Esophagus (tissue), 2 donors: Measurements from ENCODE around the gene DOP1B. TPM values are rescaled to one million over a fixed set of nuclear protein-coding genes. Genes with fewer than 3 reads are reported as not detected.
"Not testable (repeated sequence)": the region's sequence is repeated elsewhere in the genome, so short reads cannot be mapped to it uniquely, and the experiment has no call there.

Experiments
- H3K27ac ChIP-seq, 2 donors: one replicate each; pipeline ENCODE4 v1.5.1; 2013; ENCODE audit warnings: low read depth in 2 of 2, mild to moderate bottlenecking in 2 of 2, inconsistent platforms in 1 of 2, low read length in 1 of 2, moderate library complexity in 1 of 2
- H3K27me3 ChIP-seq, 2 donors: one replicate each; pipeline ENCODE4 v1.6.1; 2013; ENCODE audit warnings: low read length in 2 of 2, control low read depth in 1 of 2, mild to moderate bottlenecking in 1 of 2; ENCODE audit not compliant: insufficient read depth in 2 of 2, control insufficient read depth in 1 of 2
- H3K36me3 ChIP-seq, 2 donors: one replicate each; pipeline ENCODE4 v1.6.1; 2013; ENCODE audit warnings: low read length in 1 of 2; ENCODE audit not compliant: control insufficient read depth in 2 of 2, insufficient read depth in 2 of 2
- H3K4me1 ChIP-seq, 2 donors: one replicate each; pipeline ENCODE4 v1.6.1; 2013; ENCODE audit warnings: low read length in 1 of 2; ENCODE audit not compliant: control insufficient read depth in 2 of 2, insufficient read depth in 2 of 2
- H3K4me3 ChIP-seq, 2 donors: one replicate each; pipeline ENCODE4 v1.5.1; 2013; ENCODE audit warnings: low read length in 2 of 2, mild to moderate bottlenecking in 2 of 2, low read depth in 1 of 2, moderate library complexity in 1 of 2
- H3K9me3 ChIP-seq, 2 donors: one replicate each; pipeline ENCODE4 v1.6.1; 2013; ENCODE audit warnings: mild to moderate bottlenecking in 2 of 2, low read depth in 1 of 2, low read length in 1 of 2, moderate library complexity in 1 of 2; ENCODE audit not compliant: control insufficient read depth in 2 of 2, insufficient read depth in 1 of 2
- WGBS, 2 donors: extraction: QIAGEN DNeasy Blood & Tissue Kit; methylation state at CpG; one replicate each; pipeline ENCODE4 v1.1.7; 2013; 5-methylcytosine and 5-hydroxymethylcytosine counted together
- polyA plus RNA-seq, 2 donors: library from polyadenylated mRNA; stranded (reverse); fragments of 200-250 nt; gene quantifications; one replicate each; pipeline ENCODE4 v1.2.3, GENCODE V29; 2013
- donor health status: healthy with polysubstance abuse.
- donor health status: Bipolar disorder and iron deficiency.

The DOP1B gene
- polyA plus RNA-seq, 2 donors, result 9.2 to 13.2 TPM

DNA sequence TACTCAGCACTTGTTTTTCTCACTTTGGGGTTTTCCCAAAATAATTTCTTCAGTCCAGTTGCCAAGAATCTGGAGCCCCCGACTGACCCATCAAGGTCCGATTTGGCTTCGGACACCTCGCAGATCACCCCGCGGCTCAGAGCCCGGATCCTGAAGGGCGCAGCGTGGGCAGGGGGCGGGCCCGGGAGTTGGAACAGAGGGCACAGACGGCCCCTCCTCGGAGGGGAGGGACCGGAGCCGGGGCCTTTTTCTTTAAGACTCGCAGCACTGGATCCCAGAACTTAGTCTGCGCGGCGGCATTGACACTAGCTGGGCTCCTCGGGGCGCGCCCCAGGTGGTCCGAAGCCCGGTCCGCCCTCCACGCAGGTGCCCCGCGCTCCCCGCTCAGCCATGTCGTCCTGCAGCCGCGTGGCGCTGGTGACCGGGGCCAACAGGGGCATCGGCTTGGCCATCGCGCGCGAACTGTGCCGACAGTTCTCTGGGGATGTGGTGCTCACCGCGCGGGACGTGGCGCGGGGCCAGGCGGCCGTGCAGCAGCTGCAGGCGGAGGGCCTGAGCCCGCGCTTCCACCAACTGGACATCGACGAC lies 21.7 kb upstream of the DOP1B start, which contains the start of gene CBR3:
Gene CBR3 (plus strand): TSS at position 277 of the 588 bp plus-strand sequence. CDS start 114 bp downstream, at position 391.
- peak within 1 kb of the TSS; percentile 66 to 81 for H3K4me3 ChIP-seq
- H3K27ac ChIP-seq, result peak within 1 kb of the TSS; percentile 96 to 98
- H3K4me1 ChIP-seq, result peaks cover 0 to 11% of the 10 kb centered on the region in 2 donors
- no peaks in the 10 kb centered on the region for H3K36me3 ChIP-seq
- no peaks in the 10 kb centered on the region for H3K27me3 ChIP-seq
- WGBS, 2 donors, result 0 to 1% methylated on average over 53 of the region's 53 CpGs
- H3K9me3 ChIP-seq, result peaks cover 0 to 2% of the 10 kb centered on the region in 2 donors

DNA sequence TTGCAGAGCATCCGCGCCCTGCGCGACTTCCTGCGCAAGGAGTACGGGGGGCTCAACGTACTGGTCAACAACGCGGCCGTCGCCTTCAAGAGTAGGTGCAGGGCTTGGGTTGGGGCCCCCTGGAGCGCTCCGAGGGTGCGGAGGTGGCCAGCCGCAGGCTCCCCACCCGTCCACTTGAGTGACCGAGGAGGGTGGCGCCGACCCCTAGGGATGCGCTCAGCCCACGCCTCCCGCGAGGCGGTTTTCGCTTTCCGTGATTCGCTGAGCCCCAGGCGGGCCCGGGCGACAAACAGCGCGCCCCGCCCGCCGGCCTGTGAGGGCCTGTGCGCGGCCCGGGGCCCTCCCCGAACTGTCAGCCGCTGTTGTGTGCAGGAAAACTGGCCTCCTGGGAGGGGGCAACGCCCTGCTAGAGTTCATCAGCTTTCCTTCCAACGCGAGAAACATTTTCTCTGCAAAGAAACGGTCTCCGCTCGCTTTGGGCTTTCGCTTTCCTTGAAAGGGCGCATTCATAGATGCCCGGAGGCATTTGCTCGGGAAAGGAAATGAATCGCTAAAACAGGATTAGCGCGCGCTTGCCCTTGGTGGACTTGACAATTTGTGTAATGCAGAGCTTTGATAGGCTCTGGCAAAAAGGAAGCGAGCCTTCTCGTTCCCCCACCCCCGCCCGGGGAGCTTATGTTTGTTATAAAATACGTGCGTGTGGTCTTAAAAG lies 21.1 kb upstream of the DOP1B start:
- H3K4me1 ChIP-seq, result peaks cover 0 to 10% of the 10 kb centered on the region in 2 donors
- H3K4me3 ChIP-seq, result peak overlapping the region; percentile 66 to 81
- no peaks in the 10 kb centered on the region for H3K36me3 ChIP-seq
- H3K27ac ChIP-seq, result peak overlapping the region; percentile 96 to 98
- H3K27me3 ChIP-seq, result no peaks in the 10 kb centered on the region
- peaks cover 0 to 2% of the 10 kb centered on the region in 2 donors for H3K9me3 ChIP-seq
- 0% methylated on average over 60 of the region's 60 CpGs for WGBS, 2 donors

DNA sequence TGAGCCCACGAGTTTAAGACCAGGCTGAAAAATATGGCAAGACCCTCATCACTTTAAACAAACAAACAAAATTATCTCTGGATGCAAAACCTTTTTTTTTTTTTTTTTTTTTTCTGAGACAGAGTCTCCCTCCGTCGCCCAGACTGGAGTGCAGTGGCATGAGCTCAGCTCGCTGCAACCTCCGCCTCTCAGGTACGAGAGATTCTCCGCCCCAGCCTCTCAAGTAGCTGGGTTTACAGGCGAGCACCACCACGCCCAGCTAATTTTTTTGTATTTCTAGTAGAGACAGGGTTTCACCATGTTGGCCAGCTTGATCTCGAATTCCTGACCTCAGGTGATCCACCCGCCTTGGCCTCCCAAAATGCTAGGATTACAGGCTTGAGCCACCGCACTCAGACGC lies 16.8 kb upstream of the DOP1B start:
- WGBS, 2 donors, result 93 to 94% methylated on average over 13 of the region's 13 CpGs
- H3K36me3 ChIP-seq, H3K4me1 ChIP-seq, H3K4me3 ChIP-seq, H3K9me3 ChIP-seq, H3K27me3 ChIP-seq: not testable (repeated sequence)
- H3K27ac ChIP-seq, result peak overlapping the region in 1 of 2 donors; percentile 40

DNA sequence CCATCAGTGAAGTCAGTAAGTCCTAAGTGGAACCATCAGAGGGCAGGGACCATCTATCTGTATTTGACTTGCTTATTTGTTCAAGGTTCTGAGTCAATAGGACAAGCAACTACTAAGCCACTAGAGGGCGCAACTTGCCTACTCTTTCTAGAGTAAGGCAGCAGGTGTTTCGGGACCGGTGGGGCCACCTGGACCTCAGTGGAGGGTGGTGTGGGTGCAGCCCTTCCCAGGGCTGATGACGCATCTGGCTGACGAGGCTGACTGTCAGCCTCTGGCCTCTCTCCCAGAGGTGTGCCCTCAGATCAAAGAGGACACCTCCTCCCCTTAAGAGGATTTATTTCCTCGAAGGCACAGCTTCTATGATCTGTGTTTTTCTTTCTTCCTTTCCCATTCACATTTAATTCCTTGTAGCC lies 15.1 kb upstream of the DOP1B start:
- Histone ChIP-seq H3K27me3 (no peaks in the 10 kb centered on the region), H3K9me3 (no peaks in the 10 kb centered on the region), H3K36me3 (peaks cover 0 to 2% of the 10 kb centered on the region in 2 donors), H3K27ac (peak overlapping the region; percentile 55 to 67), H3K4me3 (no peak overlapping the region), H3K4me1 (peaks cover 0 to 1% of the 10 kb centered on the region in 2 donors)
- WGBS, 2 donors, result 7 to 18% methylated on average over 6 of the region's 6 CpGs

DNA sequence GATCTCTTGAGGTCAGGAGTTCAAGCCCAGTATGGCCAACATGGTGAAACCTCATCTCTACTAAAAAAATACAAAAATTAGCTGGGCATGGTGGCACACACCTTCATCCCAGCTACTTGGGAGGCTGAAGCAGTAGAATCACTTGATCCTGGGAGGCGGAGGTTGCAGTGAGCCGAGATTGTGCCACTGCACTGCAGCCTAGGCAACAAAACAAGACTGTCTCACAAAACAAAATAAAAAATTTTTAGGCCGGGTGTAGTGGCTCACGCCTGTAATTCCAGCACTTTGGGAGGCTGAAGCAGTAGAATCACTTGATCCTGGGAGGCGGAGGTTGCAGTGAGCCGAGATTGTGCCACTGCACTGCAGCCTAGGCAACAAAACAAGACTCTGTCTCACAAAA lies 12.4 kb upstream of the DOP1B start:
- H3K4me1 ChIP-seq, H3K27ac ChIP-seq, H3K36me3 ChIP-seq, H3K27me3 ChIP-seq, H3K4me3 ChIP-seq, H3K9me3 ChIP-seq: not testable (repeated sequence)
- 84 to 85% methylated on average over 4 to 5 of the region's 6 CpGs for WGBS, 2 donors

DNA sequence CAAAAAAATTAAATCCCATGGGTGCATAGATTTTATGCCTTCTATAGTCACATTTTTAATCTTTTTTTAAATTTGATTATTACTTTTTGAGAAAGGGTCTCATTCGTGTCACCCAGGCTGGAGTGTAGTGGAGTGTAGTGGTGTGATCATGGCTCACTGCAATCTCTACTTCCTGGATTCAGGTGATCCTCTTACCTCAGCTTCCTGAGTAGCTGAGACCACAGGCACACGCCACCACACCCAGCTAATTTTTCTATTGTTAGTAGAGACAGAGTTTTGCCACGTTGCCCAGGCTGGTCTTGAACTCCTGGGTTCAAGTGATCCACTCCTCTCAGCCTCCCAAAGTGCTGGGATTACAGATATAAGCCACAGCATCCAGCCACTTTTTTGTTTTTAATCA lies 11.4 kb upstream of the DOP1B start:
- 74 to 76% methylated on average over 3 of the region's 3 CpGs for WGBS, 2 donors

GRCh38 chr21:36147911-36148310 lies 8.7 kb upstream of the DOP1B start:
- 85 to 87% methylated on average over 5 of the region's 5 CpGs for whole genome bisulfite sequencing, 2 donors

More for the DNA sequence above, 11.4 kb upstream of the DOP1B start:
- H3K4me1 ChIP-seq, result no peaks in the 10 kb centered on the region
- H3K27ac ChIP-seq, result no peak overlapping the region
- H3K9me3 ChIP-seq, result no peaks in the 10 kb centered on the region
- no peaks in the 10 kb centered on the region for H3K27me3 ChIP-seq
- H3K4me3 ChIP-seq, result no peak overlapping the region
- H3K36me3 ChIP-seq, result peaks cover 0 to 2% of the 10 kb centered on the region in 2 donors

DNA sequence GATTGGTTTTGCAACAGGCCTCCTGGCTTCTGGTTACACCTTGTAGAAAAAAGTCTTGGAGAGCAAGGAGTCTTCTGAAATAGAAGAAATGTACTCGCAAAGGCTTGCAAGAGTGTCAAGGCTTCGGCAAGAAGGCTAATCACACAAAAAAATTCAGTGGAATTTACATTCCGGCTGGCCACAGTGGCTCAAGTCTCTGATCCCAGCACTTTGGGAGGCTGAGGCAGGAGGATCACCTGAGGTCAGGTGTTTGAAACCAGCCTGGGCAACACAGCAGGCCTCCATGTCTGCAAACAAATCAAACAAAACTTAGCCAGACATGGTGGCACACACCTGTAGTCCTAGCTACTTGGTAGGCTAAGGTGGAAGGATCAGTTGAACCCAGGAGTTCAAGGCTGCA lies 7.7 kb upstream of the DOP1B start:
- H3K36me3 ChIP-seq, result peaks cover 0 to 2% of the 10 kb centered on the region in 2 donors
- H3K27me3 ChIP-seq, result no peaks in the 10 kb centered on the region
- 86 to 87% methylated on average over 3 of the region's 3 CpGs for WGBS, 2 donors
- H3K4me3 ChIP-seq, result no peak overlapping the region
- no peaks in the 10 kb centered on the region for H3K4me1 ChIP-seq
- H3K9me3 ChIP-seq, result no peaks in the 10 kb centered on the region
- no peak overlapping the region for H3K27ac ChIP-seq

More at GRCh38 chr21:36147911-36148310, 8.7 kb upstream of the DOP1B start:
- Histone ChIP-seq H3K9me3 (no peaks in the 10 kb centered on the region), H3K4me1 (no peaks in the 10 kb centered on the region), H3K27me3 (no peaks in the 10 kb centered on the region), H3K27ac (no peak overlapping the region), H3K36me3 (peaks cover 0 to 2% of the 10 kb centered on the region in 2 donors), H3K4me3 (no peak overlapping the region)

DNA sequence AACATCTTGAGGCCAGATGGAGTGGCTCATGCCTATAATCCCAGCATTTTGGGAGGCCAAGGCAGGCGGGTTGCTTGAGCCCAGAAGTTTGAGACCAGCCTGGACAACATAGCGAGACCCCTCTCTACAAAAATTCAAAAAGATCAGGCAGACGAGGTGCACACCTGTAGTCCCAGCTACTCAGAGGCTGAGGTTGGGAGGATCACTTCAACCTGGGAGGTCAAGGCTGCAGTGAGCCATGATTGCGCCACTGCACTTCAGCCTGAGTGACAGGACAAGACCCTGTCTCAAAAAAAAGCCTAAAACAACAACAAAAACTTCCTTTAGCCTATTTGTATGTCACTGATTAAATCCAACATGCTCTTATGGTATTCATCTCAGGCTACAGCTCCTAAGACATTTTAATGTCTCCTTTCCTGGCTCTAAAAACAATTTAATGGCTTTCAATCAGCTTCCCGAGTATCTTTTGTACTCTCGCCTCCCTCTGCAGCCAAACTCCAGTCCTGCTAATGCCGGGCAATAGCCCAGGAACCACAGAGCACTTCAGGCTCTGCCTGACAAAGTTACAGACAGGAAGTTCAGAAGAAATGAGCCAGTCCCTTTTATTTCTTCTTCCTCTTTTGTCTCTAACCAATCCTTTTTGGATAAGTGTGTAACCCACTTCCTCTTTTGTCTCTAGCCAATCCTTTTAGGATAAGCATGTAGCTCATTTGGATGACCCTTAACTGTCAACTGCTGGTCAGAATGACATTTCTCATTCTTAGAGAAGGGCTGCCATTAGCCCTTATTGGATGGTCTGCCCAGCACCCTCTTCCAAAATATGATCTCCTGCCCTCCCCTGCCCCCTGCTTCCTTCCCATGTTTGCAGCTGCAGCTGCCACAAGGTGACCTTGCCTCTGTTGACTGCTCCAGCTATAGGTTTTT lies 6.6 kb upstream of the DOP1B start:
- H3K27me3 ChIP-seq, result no peaks in the 10 kb centered on the region
- H3K4me3 ChIP-seq, result no peak overlapping the region
- H3K36me3 ChIP-seq, result peaks cover 0 to 2% of the 10 kb centered on the region in 2 donors
- no peaks in the 10 kb centered on the region for H3K4me1 ChIP-seq
- peak overlapping the region; percentile 48 to 62 for H3K27ac ChIP-seq
- H3K9me3 ChIP-seq, result no peaks in the 10 kb centered on the region
- 63 to 66% methylated on average over 7 of the region's 7 CpGs for WGBS, 2 donors
